HCT116 (cell line): ENCODE results near the gene EML1. TPM values are rescaled to one million over a fixed set of nuclear protein-coding genes. Genes with fewer than 3 reads are reported as not detected.

ENCODE experiments used
- ATAC-seq: fragments of 200-7000 bp; cut with Tn5 transposase; 2 replicates; pipeline ENCODE4 v1.9.1; 2020; ENCODE audit warnings: mild to moderate bottlenecking, moderate library complexity
- BruUV-seq: library from RNA; stranded (reverse); fragments of 400-500 nt; replicated peaks from 2 replicates; lab custom pipeline; 2021; lab: Mats Ljungman, UMichigan
- CTCF ChIA-PET: fragments of 300-600 bp; sonication (Branson Sonifier 250); formaldehyde crosslinking; loops from one replicate; lab custom pipeline; 2021; ENCODE audit warnings: antibody characterized with exemption; lab: Charles Lee
- POLR2A ChIA-PET: fragments of 300-600, 350-600 bp; sonication (Branson Sonifier 250); formaldehyde crosslinking; loops from one replicate; lab custom pipeline; 2021; ENCODE audit warnings: antibody characterized with exemption; lab: Charles Lee
- RAD21 ChIA-PET, 2 experiments: fragments of 300-600 bp; sonication (Branson Sonifier 250); formaldehyde crosslinking; loops; one replicate each; lab custom pipeline; 2023; ENCODE audit warnings: low total read pairs in 2 of 2; ENCODE audit not compliant: uncharacterized antibody in 2 of 2, unreplicated experiment in 2 of 2, low non-redundant PET in 1 of 2; lab: Charles Lee
- DNase-seq: peaks from one replicate; pipeline ENCODE4 v3.0.0-alpha.2; 2010; ENCODE audit warnings: low read depth, low spot score
- H2AFZ ChIP-seq: fragments of 200-600 bp; shearing (Covaris generic), sonication (generic); 2 replicates; pipeline ENCODE4 v1.6.1; 2017; ENCODE audit warnings: low read depth, mixed run types, mixed read lengths, antibody characterized with exemption, low read length; ENCODE audit not compliant: poor library complexity, severe bottlenecking
- H3K27ac ChIP-seq: 2 replicates; pipeline ENCODE4 v1.5.1; 2012; ENCODE audit warnings: low read depth, low read length
- H3K27me3 ChIP-seq: fragments of 200-600 bp; sonication (generic); 2 replicates; pipeline ENCODE4 v1.6.1; 2016; ENCODE audit warnings: mixed run types, low read length, mixed read lengths; ENCODE audit not compliant: insufficient read depth
- H3K36me3 ChIP-seq, 2 experiments: fragments of 200-500 bp in 1 of 2; fragments of 200-600 bp in 1 of 2; sonication (Bioruptor generic) in 1 of 2; sonication (generic) in 1 of 2; 2 replicates each; pipeline versions ENCODE4 v1.5.1 to v1.6.1; 2014 to 2016; ENCODE audit warnings: low read length in 2 of 2, inconsistent platforms in 1 of 2, mixed read lengths in 1 of 2, mixed run types in 1 of 2; ENCODE audit not compliant: insufficient read depth in 2 of 2, control insufficient read depth in 1 of 2
- H3K4me1 ChIP-seq, 2 experiments: fragments of 200-600 bp in 1 of 2; sonication (generic) in 1 of 2; 2 replicates each; pipeline versions ENCODE4 v1.5.1 to v1.6.1; 2012 to 2017; ENCODE audit warnings: low read length in 2 of 2, inconsistent platforms in 1 of 2, mild to moderate bottlenecking in 1 of 2, mixed read lengths in 1 of 2, mixed run types in 1 of 2, moderate library complexity in 1 of 2; ENCODE audit not compliant: insufficient read depth in 2 of 2, control insufficient read depth in 1 of 2
- H3K4me2 ChIP-seq: fragments of 200-600 bp; sonication (generic); 2 replicates; pipeline ENCODE4 v1.6.1; 2017; ENCODE audit warnings: mixed run types, low read length, mixed read lengths
- H3K4me3 ChIP-seq, 2 experiments: fragments of 200-600 bp in 1 of 2; sonication (generic) in 1 of 2; replicated peaks in 1 of 2; 2 replicates each; pipeline ENCODE4 v1.5.1; 2011 to 2016; ENCODE audit warnings: low read length in 2 of 2, control low read depth in 1 of 2, low read depth in 1 of 2, mild to moderate bottlenecking in 1 of 2, mixed read lengths in 1 of 2, mixed run types in 1 of 2
- H3K79me2 ChIP-seq: fragments of 200-600 bp; sonication (generic); 2 replicates; pipeline ENCODE4 v1.6.1; 2017; ENCODE audit warnings: mild to moderate bottlenecking, mixed run types, low read length, moderate library complexity, mixed read lengths; ENCODE audit not compliant: insufficient read depth
- H3K9ac ChIP-seq: fragments of 200-600 bp; sonication (generic); 2 replicates; pipeline ENCODE4 v1.6.1; 2016; ENCODE audit warnings: low read length, mixed read lengths
- H3K9me2 ChIP-seq: fragments of 200-600 bp; sonication (generic), shearing (Covaris generic); 2 replicates; pipeline ENCODE4 v1.6.1; 2017; ENCODE audit warnings: mixed run types, mild to moderate bottlenecking, moderate library complexity; ENCODE audit not compliant: insufficient read depth
- H3K9me3 ChIP-seq, 2 experiments: fragments of 200-500 bp in 1 of 2; fragments of 200-600 bp in 1 of 2; sonication (Bioruptor generic) in 1 of 2; sonication (generic) in 1 of 2; 2 replicates each; pipeline ENCODE4 v1.6.1; 2014 to 2017; ENCODE audit warnings: low read length in 2 of 2, mixed read lengths in 2 of 2, inconsistent platforms in 1 of 2, low read depth in 1 of 2, mild to moderate bottlenecking in 1 of 2, mixed run types in 1 of 2, moderate library complexity in 1 of 2; ENCODE audit not compliant: control insufficient read depth in 1 of 2, insufficient read depth in 1 of 2
- H4K20me1 ChIP-seq: fragments of 200-600 bp; sonication (generic), shearing (Covaris generic); 2 replicates; pipeline ENCODE4 v1.6.1; 2017; ENCODE audit warnings: mixed run types, mild to moderate bottlenecking, moderate library complexity; ENCODE audit not compliant: insufficient read depth
- CBX3 ChIP-seq: IDR thresholded peaks from 2 replicates; pipeline ENCODE4 v1.6.1; 2012; ENCODE audit warnings: low read depth
- CEBPB ChIP-seq: IDR thresholded peaks from 2 replicates; pipeline ENCODE4 v1.6.1; 2012; ENCODE audit warnings: low read depth
- CTCF ChIP-seq, 3 experiments: fragments of 200-600 bp in 1 of 3; sonication (generic) in 1 of 3; IDR thresholded peaks in 2 of 3; conservative IDR thresholded peaks in 1 of 3; 2 replicates each; pipeline ENCODE4 v1.5.1; 2012 to 2017; ENCODE audit warnings: low read depth in 2 of 3, low read length in 2 of 3, antibody characterized with exemption in 1 of 3, borderline replicate concordance in 1 of 3, control low read depth in 1 of 3, mild to moderate bottlenecking in 1 of 3, mixed read lengths in 1 of 3, mixed run types in 1 of 3, moderate library complexity in 1 of 3; ENCODE audit not compliant: insufficient read depth in 1 of 3
- ELF1 ChIP-seq: IDR thresholded peaks from 2 replicates; pipeline ENCODE4 v1.6.1; 2012; ENCODE audit warnings: low read depth, borderline replicate concordance
- FOSL1 ChIP-seq: IDR thresholded peaks from 2 replicates; pipeline ENCODE4 v1.6.1; 2012; ENCODE audit warnings: low read depth
- JUND ChIP-seq: IDR thresholded peaks from 2 replicates; pipeline ENCODE4 v1.6.1; 2012
- MAX ChIP-seq: IDR thresholded peaks from 2 replicates; pipeline ENCODE4 v1.6.1; 2012
- POLR2A ChIP-seq: IDR thresholded peaks from 2 replicates; pipeline ENCODE4 v1.7.0; 2011; ENCODE audit warnings: borderline replicate concordance; ENCODE audit not compliant: insufficient read depth, insufficient read length; ENCODE audit errors: extremely low read depth
- POLR2AphosphoS5 ChIP-seq: IDR thresholded peaks from 2 replicates; pipeline ENCODE4 v1.6.1; 2011; ENCODE audit warnings: mild to moderate bottlenecking, low read depth, low read length, moderate library complexity
- RAD21 ChIP-seq: IDR thresholded peaks from 2 replicates; pipeline ENCODE4 v1.6.1; 2012; ENCODE audit warnings: low read depth, mild to moderate bottlenecking
- REST ChIP-seq: IDR thresholded peaks from 2 replicates; pipeline ENCODE4 v1.6.1; 2012; ENCODE audit warnings: low read depth
- SP1 ChIP-seq: IDR thresholded peaks from 2 replicates; pipeline ENCODE4 v1.6.1; 2012; ENCODE audit warnings: low read depth
- SRF ChIP-seq: IDR thresholded peaks from 2 replicates; pipeline ENCODE4 v1.6.1; 2012; ENCODE audit warnings: low read depth
- TCF7L2 ChIP-seq: IDR thresholded peaks from 2 replicates; pipeline ENCODE4 v1.7.0; 2011; ENCODE audit warnings: borderline replicate concordance, inconsistent platforms; ENCODE audit not compliant: insufficient read depth, insufficient read length; ENCODE audit errors: extremely low read depth
- YY1 ChIP-seq: IDR thresholded peaks from 2 replicates; pipeline ENCODE4 v1.6.1; 2011; ENCODE audit warnings: low read length, low read depth, moderate library complexity, mild to moderate bottlenecking; ENCODE audit not compliant: insufficient replicate concordance; ENCODE audit errors: extremely low read depth
- intact Hi-C: fragments of 100-400 bp; cut with micrococcal nuclease; formaldehyde crosslinking; loops from 2 replicates; pipeline ENCODE4 v1.10.0; 2022
- total RNA-seq: library from RNA; stranded (reverse); gene quantifications from one replicate; pipeline ENCODE4 v1.2.1, GENCODE V29; 2021; ENCODE audit not compliant: unreplicated experiment

The EML1 gene
- total RNA-seq, 1 experiment from 2014 or later: 7.4 TPM

GRCh38 chr14:99989032-99989431 lies 195.8 kb downstream of the EML1 start:
- Histone ChIP-seq H3K9me2 (no peaks in the 10 kb centered on the region), H3K9ac (no peak overlapping the region)
- ChIA-PET POLR2A (no interaction called here), CTCF (no interaction called here)
- TF ChIP-seq SP1 (no peak), TCF7L2 (no peak), RAD21 (no peak), POLR2A (no peak), CEBPB (no peak), FOSL1 (no peak), CBX3 (no peak), YY1 (no peak), JUND (no peak)
- TF ChIP-seq, all 23 proteins: peak for 0
- H3K79me2 ChIP-seq: no peaks in the 10 kb centered on the region
- H3K27ac ChIP-seq: no peak overlapping the region
- H3K27me3 ChIP-seq: no peaks in the 10 kb centered on the region
- H4K20me1 ChIP-seq: no peaks in the 10 kb centered on the region
- no peak overlapping the region for H3K4me3 ChIP-seq
- BruUV-seq: no TSS peak
- no peak for DNase-seq
- no peaks in the 10 kb centered on the region for H3K9me3 ChIP-seq
- no peaks in the 10 kb centered on the region for H3K36me3 ChIP-seq
- H3K4me2 ChIP-seq: no peak overlapping the region
- RAD21 ChIA-PET: no interaction called here
- ATAC-seq: no peak
- no peaks in the 10 kb centered on the region for H3K4me1 ChIP-seq
- H2AFZ ChIP-seq: no peak overlapping the region
- intact Hi-C loops: no loop called here

- POLR2A ChIA-PET: no interaction called here
- H3K79me2 ChIP-seq: no peaks in the 10 kb centered on the region
- no peak for TF ChIP-seq REST
- TF ChIP-seq SP1: no peak
- TF ChIP-seq JUND: no peak
- no peak for TF ChIP-seq ELF1
- TF ChIP-seq YY1: no peak
- TF ChIP-seq CTCF (IDR thresholded peaks at IDR 0.05 in 2 of 3, conservative IDR thresholded peaks at IDR 0.05 in 1 of 3; ENCODE audit: borderline replicate concordance in 1 of 3, insufficient read depth in 1 of 3, low read depth in 2 of 3, low read length in 2 of 3): no peak
- TF ChIP-seq SRF: no peak
- TF ChIP-seq MAX: no peak
- no peak for TF ChIP-seq POLR2AphosphoS5
These were observed 197.3 kb downstream of the EML1 start for GRCh38 chr14:99990268-99991170.

More at GRCh38 chr14:99990268-99991170, 197.3 kb downstream of the EML1 start:
- H3K36me3 ChIP-seq: no peaks in the 10 kb centered on the region
- intact Hi-C loops: no loop called here
- H3K4me3 ChIP-seq: no peak overlapping the region
- H3K27ac ChIP-seq: no peak overlapping the region
- H4K20me1 ChIP-seq: no peaks in the 10 kb centered on the region
- H2AFZ ChIP-seq: no peak overlapping the region
- H3K9me3 ChIP-seq: no peaks in the 10 kb centered on the region
- H3K27me3 ChIP-seq: no peaks in the 10 kb centered on the region
- no peak for ATAC-seq
- H3K4me1 ChIP-seq: no peaks in the 10 kb centered on the region
- H3K9ac ChIP-seq: no peak overlapping the region
- no peak overlapping the region for H3K4me2 ChIP-seq
- ChIA-PET RAD21 (no interaction called here), CTCF (no interaction called here)
- H3K9me2 ChIP-seq: no peaks in the 10 kb centered on the region
- no peak for DNase-seq
- BruUV-seq: no TSS peak
